Measurements from ENCODE around the gene C5orf15.

The C5orf15 gene

GRCh38 chr5:133995883-133996563 lies 27.6 kb upstream of the C5orf15 start:
- H3K27ac ChIP-seq, result no peak overlapping the region
- TF ChIP-seq EZH2 (IDR thresholded peaks at IDR 0.05) (no peak), POLR2AphosphoS5 (IDR thresholded peaks at IDR 0.05; ENCODE audit: borderline replicate concordance, low read depth, low read length) (no peak), FOXP2 (optimal IDR thresholded peaks at IDR 0.05; ENCODE audit: control extremely low read depth, extremely low read length, insufficient read depth) (no peak)
- H3K4me3 ChIP-seq, result no peak overlapping the region
- peak overlapping the region; percentile 20 for H3K9ac ChIP-seq (ENCODE audit: insufficient read length)
- no peaks in the 10 kb centered on the region for H3K9me3 ChIP-seq (ENCODE audit: low read depth, low read length)
- H3K36me3 ChIP-seq (ENCODE audit: insufficient read depth, low read length), result peaks cover 17% of the 10 kb centered on the region
- DNase-seq (ENCODE audit: low read depth, low spot score), result no peak

- no peaks in the 10 kb centered on the region for H3K9me3 ChIP-seq (ENCODE audit: low read depth, low read length)
- H3K27ac ChIP-seq, result no peak overlapping the region
- H3K9ac ChIP-seq (ENCODE audit: insufficient read length), result no peak overlapping the region
- H3K4me3 ChIP-seq, result no peak overlapping the region
- H3K36me3 ChIP-seq (ENCODE audit: insufficient read depth, low read length), result peaks cover 17% of the 10 kb centered on the region
- DNase-seq (ENCODE audit: low read depth, low spot score), result no peak
- no peak for TF ChIP-seq POLR2AphosphoS5 (IDR thresholded peaks at IDR 0.05; ENCODE audit: borderline replicate concordance, low read depth, low read length)
- TF ChIP-seq EZH2 (IDR thresholded peaks at IDR 0.05), result no peak
- TF ChIP-seq FOXP2 (optimal IDR thresholded peaks at IDR 0.05; ENCODE audit: control extremely low read depth, extremely low read length, insufficient read depth), result no peak
Measured at GRCh38 chr5:133995341-133995740, 26.9 kb upstream of the C5orf15 start.

- peaks cover 17% of the 10 kb centered on the region for H3K36me3 ChIP-seq (ENCODE audit: insufficient read depth, low read length)
- no peak for DNase-seq (ENCODE audit: low read depth, low spot score)
- no peak for TF ChIP-seq POLR2AphosphoS5 (IDR thresholded peaks at IDR 0.05; ENCODE audit: borderline replicate concordance, low read depth, low read length)
- no peak for TF ChIP-seq EZH2 (IDR thresholded peaks at IDR 0.05)
- no peak for TF ChIP-seq FOXP2 (optimal IDR thresholded peaks at IDR 0.05; ENCODE audit: control extremely low read depth, extremely low read length, insufficient read depth)
- no peak overlapping the region for H3K9ac ChIP-seq (ENCODE audit: insufficient read length)
- H3K27ac ChIP-seq, result no peak overlapping the region
- no peaks in the 10 kb centered on the region for H3K9me3 ChIP-seq (ENCODE audit: low read depth, low read length)
- H3K4me3 ChIP-seq, result no peak overlapping the region
Measured at GRCh38 chr5:133994990-133995333, 26.5 kb upstream of the C5orf15 start.

- Histone ChIP-seq H3K27ac (no peak overlapping the region), H3K4me3 (no peak overlapping the region)
Measured at GRCh38 chr5:133994297-133994989, 26.0 kb upstream of the C5orf15 start.

GRCh38 chr5:133993185-133993936 lies 24.9 kb upstream of the C5orf15 start:
- Histone ChIP-seq H3K9me3 (ENCODE audit: low read depth, low read length) (no peaks in the 10 kb centered on the region), H3K27ac (no peak overlapping the region), H3K4me3 (no peak overlapping the region), H3K9ac (ENCODE audit: insufficient read length) (no peak overlapping the region), H3K36me3 (ENCODE audit: insufficient read depth, low read length) (peaks cover 29% of the 10 kb centered on the region)
- no peak for DNase-seq (ENCODE audit: low read depth, low spot score)
- TF ChIP-seq EZH2 (IDR thresholded peaks at IDR 0.05), result no peak
- TF ChIP-seq FOXP2 (optimal IDR thresholded peaks at IDR 0.05; ENCODE audit: control extremely low read depth, extremely low read length, insufficient read depth), result no peak
- TF ChIP-seq POLR2AphosphoS5 (IDR thresholded peaks at IDR 0.05; ENCODE audit: borderline replicate concordance, low read depth, low read length), result no peak

More at GRCh38 chr5:133994297-133994989, 26.0 kb upstream of the C5orf15 start:
- H3K9me3 ChIP-seq (ENCODE audit: low read depth, low read length), result no peaks in the 10 kb centered on the region
- peaks cover 21% of the 10 kb centered on the region for H3K36me3 ChIP-seq (ENCODE audit: insufficient read depth, low read length)
- H3K9ac ChIP-seq (ENCODE audit: insufficient read length), result no peak overlapping the region
- TF ChIP-seq EZH2 (IDR thresholded peaks at IDR 0.05), result no peak
- TF ChIP-seq POLR2AphosphoS5 (IDR thresholded peaks at IDR 0.05; ENCODE audit: borderline replicate concordance, low read depth, low read length), result no peak
- TF ChIP-seq FOXP2 (optimal IDR thresholded peaks at IDR 0.05; ENCODE audit: control extremely low read depth, extremely low read length, insufficient read depth), result no peak
- DNase-seq (ENCODE audit: low read depth, low spot score), result no peak

- H3K4me3 ChIP-seq, result no peak overlapping the region
- no peak overlapping the region for H3K9ac ChIP-seq (ENCODE audit: insufficient read length)
- TF ChIP-seq FOXP2 (optimal IDR thresholded peaks at IDR 0.05; ENCODE audit: control extremely low read depth, extremely low read length, insufficient read depth), result no peak
- TF ChIP-seq POLR2AphosphoS5 (IDR thresholded peaks at IDR 0.05; ENCODE audit: borderline replicate concordance, low read depth, low read length), result no peak
- no peak for TF ChIP-seq EZH2 (IDR thresholded peaks at IDR 0.05)
Measured at GRCh38 chr5:133992429-133993155, 24.2 kb upstream of the C5orf15 start.

GRCh38 chr5:133991171-133991910 lies 22.9 kb upstream of the C5orf15 start:
- TF ChIP-seq EZH2 (IDR thresholded peaks at IDR 0.05) (no peak), POLR2AphosphoS5 (IDR thresholded peaks at IDR 0.05; ENCODE audit: borderline replicate concordance, low read depth, low read length) (no peak), FOXP2 (optimal IDR thresholded peaks at IDR 0.05; ENCODE audit: control extremely low read depth, extremely low read length, insufficient read depth) (no peak)
- DNase-seq (ENCODE audit: low read depth, low spot score), result no peak
- H3K9me3 ChIP-seq (ENCODE audit: low read depth, low read length), result no peaks in the 10 kb centered on the region
- no peak overlapping the region for H3K27ac ChIP-seq
- no peak overlapping the region for H3K4me3 ChIP-seq
- peaks cover 46% of the 10 kb centered on the region for H3K36me3 ChIP-seq (ENCODE audit: insufficient read depth, low read length)
- H3K9ac ChIP-seq (ENCODE audit: insufficient read length), result no peak overlapping the region

More at GRCh38 chr5:133992429-133993155, 24.2 kb upstream of the C5orf15 start:
- no peak for DNase-seq (ENCODE audit: low read depth, low spot score)
- H3K9me3 ChIP-seq (ENCODE audit: low read depth, low read length), result no peaks in the 10 kb centered on the region
- peaks cover 34% of the 10 kb centered on the region for H3K36me3 ChIP-seq (ENCODE audit: insufficient read depth, low read length)
- H3K27ac ChIP-seq, result no peak overlapping the region
